ENCODE measurements around the gene GSG1.

DNA sequence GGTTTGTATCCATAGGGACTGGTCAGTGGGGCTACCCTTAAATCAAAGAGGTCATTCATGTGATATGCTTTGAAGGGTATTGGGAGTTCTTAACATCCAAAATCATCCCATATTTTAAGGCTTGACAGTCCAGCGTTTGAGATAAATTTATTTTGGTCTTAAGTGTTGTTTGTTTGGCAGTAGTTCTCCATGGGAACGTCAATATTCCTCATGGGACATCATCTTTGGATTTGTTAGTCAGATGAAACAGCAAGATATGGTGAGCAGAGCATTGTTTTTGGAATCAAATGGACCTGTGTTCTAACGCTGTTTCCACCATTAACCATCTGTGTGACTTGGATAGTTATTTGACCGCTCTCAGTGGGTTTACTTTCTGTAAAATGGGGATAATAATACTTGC, 45.9 kb upstream of the GSG1 start:
- TF ChIP-seq GATA1 (IDR thresholded peaks at IDR 0.05; ENCODE audit: low read depth, low read length), result no peak
- TF ChIP-seq POLR2A (IDR thresholded peaks at IDR 0.05; ENCODE audit: low read length), result no peak
